SK-N-SH (cell line): ENCODE measurements around the gene DVL1.

Experiments
- CTCF ChIP-seq: fragments of 200-600 bp; sonication (generic); IDR thresholded peaks from 2 replicates; pipeline ENCODE4 v1.6.1; 2017; ENCODE audit warnings: antibody characterized with exemption, mild to moderate bottlenecking, moderate library complexity
- EZH2phosphoT487 ChIP-seq: fragments of 200-600 bp; sonication (generic); IDR thresholded peaks from 2 replicates; pipeline ENCODE4 v1.6.1; 2017; ENCODE audit warnings: low read depth, mixed run types, mild to moderate bottlenecking, antibody characterized with exemption, moderate library complexity, borderline replicate concordance
- FOXJ3 ChIP-seq: sonication (generic); formaldehyde crosslinking; IDR thresholded peaks from 2 replicates; pipeline ENCODE4 v1.5.1; 2020; ENCODE audit warnings: mild to moderate bottlenecking, missing genetic modification reagents
- IRF3 ChIP-seq: fragments of 150-350 bp; IDR thresholded peaks from 2 replicates; pipeline ENCODE4 v1.6.1; 2016; ENCODE audit warnings: mild to moderate bottlenecking, low read depth, low read length
- NRF1 ChIP-seq: IDR thresholded peaks from 2 replicates; pipeline ENCODE4 v1.6.1; 2012; ENCODE audit warnings: low read depth, mild to moderate bottlenecking, low read length
- POLR2AphosphoS5 ChIP-seq: IDR thresholded peaks from 2 replicates; pipeline ENCODE4 v1.6.1; 2012; ENCODE audit warnings: low read depth, low read length
- RAD21 ChIP-seq: IDR thresholded peaks from 2 replicates; pipeline ENCODE4 v1.6.1; 2012; ENCODE audit warnings: mild to moderate bottlenecking, low read length
- RXRA ChIP-seq: IDR thresholded peaks from 2 replicates; pipeline ENCODE4 v1.4.0; 2012; ENCODE audit warnings: low read depth, mild to moderate bottlenecking, borderline replicate concordance
- TEAD4 ChIP-seq: IDR thresholded peaks from 2 replicates; pipeline ENCODE4 v1.4.0; 2012; ENCODE audit warnings: mild to moderate bottlenecking, borderline replicate concordance; ENCODE audit not compliant: insufficient read depth
- YY1 ChIP-seq: IDR thresholded peaks from 2 replicates; pipeline ENCODE4 v1.4.0; 2012; ENCODE audit warnings: low read depth, mild to moderate bottlenecking

GRCh38 chr1:1291023-1291528, 58.1 kb downstream of the DVL1 start:
- TF ChIP-seq FOXJ3 = no peak
- no peak for TF ChIP-seq RXRA
- no peak for TF ChIP-seq IRF3
- no peak for TF ChIP-seq YY1
- no peak for TF ChIP-seq TEAD4
- no peak for TF ChIP-seq POLR2AphosphoS5
- TF ChIP-seq CTCF = no peak
- no peak for TF ChIP-seq RAD21
- no peak for TF ChIP-seq NRF1
- TF ChIP-seq EZH2phosphoT487 = no peak
